GM23338 (cell line): ENCODE measurements around the gene XPR1. TPM values are rescaled to one million over a fixed set of nuclear protein-coding genes. Genes with fewer than 3 reads are reported as not detected.

Experiments
- ATAC-seq: fragments of 200-7000 bp; cut with Tn5 transposase; 3 replicates; pipeline ENCODE4 v1.9.1; 2020
- DNase-seq: peaks from one replicate; pipeline ENCODE4 v3.0.0-alpha.2; 2015; ENCODE audit warnings: low spot score
- H2AFZ ChIP-seq: fragments of 200-600 bp; sonication (generic); 2 replicates; pipeline ENCODE4 v1.8.0; 2016; ENCODE audit warnings: antibody characterized with exemption, mild to moderate bottlenecking, moderate library complexity
- H3F3A ChIP-seq: fragments of 200-600 bp; sonication (generic); replicated peaks from 2 replicates; pipeline ENCODE4 v1.8.0; 2017; ENCODE audit warnings: antibody characterized with exemption, mixed run types, low read depth
- H3K27ac ChIP-seq: fragments of 200-600 bp; sonication (generic); 2 replicates; pipeline ENCODE4 v1.6.1; 2016; ENCODE audit warnings: low read depth
- H3K27me3 ChIP-seq: fragments of 200-600 bp; sonication (generic); 2 replicates; pipeline ENCODE4 v1.8.0; 2016; ENCODE audit warnings: mild to moderate bottlenecking, mixed run types, moderate library complexity; ENCODE audit not compliant: insufficient read depth
- H3K36me3 ChIP-seq: fragments of 200-600 bp; sonication (generic); 2 replicates; pipeline ENCODE4 v1.8.0; 2016; ENCODE audit warnings: mild to moderate bottlenecking; ENCODE audit not compliant: insufficient read depth
- H3K4me1 ChIP-seq: fragments of 200-600 bp; sonication (generic); 2 replicates; pipeline ENCODE4 v1.8.0; 2016; ENCODE audit warnings: mild to moderate bottlenecking, moderate library complexity; ENCODE audit not compliant: insufficient read depth
- H3K4me2 ChIP-seq: fragments of 200-600 bp; sonication (generic); 2 replicates; pipeline ENCODE4 v1.7.1; 2017; ENCODE audit warnings: mixed run types
- H3K4me3 ChIP-seq: fragments of 200-600 bp; sonication (generic); 2 replicates; pipeline ENCODE4 v1.6.1; 2016; ENCODE audit warnings: mixed run types
- H3K79me2 ChIP-seq: fragments of 200-600 bp; sonication (generic); replicated peaks from 2 replicates; pipeline ENCODE4 v1.8.0; 2017; ENCODE audit warnings: mild to moderate bottlenecking; ENCODE audit not compliant: insufficient read depth
- H3K9me2 ChIP-seq: fragments of 200-600 bp; sonication (generic); 2 replicates; pipeline ENCODE4 v1.8.0; 2017; ENCODE audit not compliant: insufficient read depth
- H4K20me1 ChIP-seq: fragments of 200-600 bp; sonication (generic); replicated peaks from 2 replicates; pipeline ENCODE4 v1.8.0; 2017; ENCODE audit warnings: mild to moderate bottlenecking; ENCODE audit not compliant: insufficient read depth
- H3K27ac Mint-ChIP-seq: 2 replicates; pipeline ENCODE4 v1.8.0; 2020; ENCODE audit warnings: inconsistent platforms, mild to moderate bottlenecking, moderate library complexity, mixed read lengths
- H3K27me3 Mint-ChIP-seq: 3 replicates; pipeline ENCODE4 v1.8.0; 2022; ENCODE audit warnings: low read depth, mild to moderate bottlenecking, moderate library complexity, mixed read lengths, inconsistent platforms; ENCODE audit not compliant: insufficient read depth, poor library complexity
- H3K36me3 Mint-ChIP-seq: 3 replicates; pipeline ENCODE4 v1.8.0; 2021; ENCODE audit warnings: low read depth, mild to moderate bottlenecking, inconsistent platforms, moderate library complexity, mixed read lengths
- H3K4me1 Mint-ChIP-seq: 3 replicates; pipeline ENCODE4 v1.8.0; 2020; ENCODE audit warnings: mild to moderate bottlenecking, inconsistent platforms, mixed read lengths
- H3K4me3 Mint-ChIP-seq: 3 replicates; pipeline ENCODE4 v1.8.0; 2021; ENCODE audit warnings: moderate library complexity, mild to moderate bottlenecking, inconsistent platforms, mixed read lengths
- H3K9me3 Mint-ChIP-seq: 3 replicates; pipeline ENCODE4 v1.8.0; 2020; ENCODE audit warnings: moderate library complexity, mild to moderate bottlenecking, inconsistent platforms, mixed read lengths
- CREB1 ChIP-seq: fragments of 250-450 bp; sonication (Bioruptor Pico); IDR thresholded peaks from 2 replicates; pipeline ENCODE4 v1.5.0; 2020; ENCODE audit warnings: low read depth, mild to moderate bottlenecking, moderate library complexity
- CTCF ChIP-seq, 2 experiments: fragments of 200-600 bp in 1 of 2; sonication (generic) in 1 of 2; conservative IDR thresholded peaks; 2 replicates each; pipeline versions ENCODE4 v1.5.1 to v1.6.1; 2016 to 2017; ENCODE audit warnings: antibody characterized with exemption in 2 of 2, low read depth in 2 of 2, mild to moderate bottlenecking in 2 of 2, moderate library complexity in 1 of 2
- EZH2phosphoT487 ChIP-seq: fragments of 200-600 bp; sonication (generic); IDR thresholded peaks from one replicate; pipeline ENCODE4 v1.8.1; 2018; ENCODE audit warnings: antibody characterized with exemption; ENCODE audit not compliant: unreplicated experiment
- JUNB ChIP-seq: IDR thresholded peaks from one replicate; pipeline ENCODE4 v1.6.1; 2016; ENCODE audit warnings: antibody characterized with exemption; ENCODE audit not compliant: unreplicated experiment
- NANOG ChIP-seq: IDR thresholded peaks from 2 replicates; pipeline ENCODE4 v1.6.1; 2016; ENCODE audit warnings: antibody characterized with exemption, borderline replicate concordance
- POLR2AphosphoS5 ChIP-seq: IDR thresholded peaks from 2 replicates; pipeline ENCODE4 v1.6.1; 2016; ENCODE audit warnings: antibody characterized with exemption, low read depth
- REST ChIP-seq: IDR thresholded peaks from one replicate; pipeline ENCODE4 v1.6.1; 2018; ENCODE audit warnings: antibody characterized with exemption; ENCODE audit not compliant: unreplicated experiment
- STAT1 ChIP-seq: IDR thresholded peaks from one replicate; pipeline ENCODE4 v1.6.1; 2016; ENCODE audit warnings: antibody characterized with exemption; ENCODE audit not compliant: unreplicated experiment
- ZNF114 ChIP-seq: fragments of 250-450 bp; sonication (Bioruptor Pico); IDR thresholded peaks from 2 replicates; pipeline ENCODE4 v1.5.0; 2020; ENCODE audit warnings: mild to moderate bottlenecking, moderate library complexity
- ZNF331 ChIP-seq: fragments of 250-450 bp; sonication (Bioruptor Pico); IDR thresholded peaks from 2 replicates; pipeline ENCODE4 v1.5.0; 2020; ENCODE audit warnings: low read depth, mild to moderate bottlenecking, moderate library complexity
- polyA plus RNA-seq: library from polyadenylated mRNA; unstranded; fragments of >200 nt; fragmentation: Nextera tagmentation; extraction: Ambion mirVana; gene quantifications from 2 replicates; pipeline ENCODE4 v1.2.1, GENCODE V29; 2016
- total RNA-seq: library from RNA; depleted of rRNA; stranded (reverse); fragments of >200 nt; shearing (Covaris generic); gene quantifications from 2 replicates; pipeline ENCODE4 v1.2.3, GENCODE V29; 2014
- TF ChIP-seq, protein P1 (sequence below): IDR thresholded peaks from 2 replicates; pipeline ENCODE4 v1.6.1; 2016; ENCODE audit warnings: antibody characterized with exemption

XPR1 gene
- total and polyA plus RNA-seq, 2 experiments from 2014 or later, result 9.3 to 38.1 TPM

GRCh38 chr1:180742663-180743062 lies 110.8 kb downstream of the XPR1 start:
- H3K4me1 ChIP-seq, result peaks cover 11% of the 10 kb centered on the region
- no peak overlapping the region for H2AFZ ChIP-seq
- no peak for DNase-seq
- no peak for ATAC-seq
- H3K4me3 Mint-ChIP-seq, result no peak overlapping the region
- H3K9me2 ChIP-seq, result no peaks in the 10 kb centered on the region
- H4K20me1 ChIP-seq, result no peaks in the 10 kb centered on the region
- no peak overlapping the region for H3K27ac ChIP-seq
- no peaks in the 10 kb centered on the region for H3K9me3 Mint-ChIP-seq
- H3K79me2 ChIP-seq, result peaks cover 10% of the 10 kb centered on the region
- no peaks in the 10 kb centered on the region for H3K27me3 ChIP-seq
- H3K27me3 Mint-ChIP-seq, result no peaks in the 10 kb centered on the region
- H3K4me1 Mint-ChIP-seq, result peaks cover 6% of the 10 kb centered on the region; the same call in 1 of the 3 replicates
- TF ChIP-seq POLR2AphosphoS5, result no peak
- no peaks in the 10 kb centered on the region for H3F3A ChIP-seq
- H3K36me3 ChIP-seq, result no peaks in the 10 kb centered on the region
- H3K4me3 ChIP-seq, result no peak overlapping the region
- H3K4me2 ChIP-seq, result no peak overlapping the region
- no peak overlapping the region for H3K27ac Mint-ChIP-seq
- H3K36me3 Mint-ChIP-seq, result no peaks in the 10 kb centered on the region; the same call in 2 of the 3 replicates

GRCh38 chr1:180743868-180744267 lies 112.0 kb downstream of the XPR1 start:
- no peaks in the 10 kb centered on the region for H3K9me2 ChIP-seq
- no peaks in the 10 kb centered on the region for H3F3A ChIP-seq
- Mint-ChIP-seq H3K4me3 (no peak overlapping the region), H3K36me3 (no peaks in the 10 kb centered on the region; the same call in 2 of the 3 replicates), H3K27ac (no peak overlapping the region), H3K9me3 (no peaks in the 10 kb centered on the region), H3K27me3 (no peaks in the 10 kb centered on the region), H3K4me1 (peaks cover 6% of the 10 kb centered on the region; the same call in 1 of the 3 replicates)
- H3K36me3 ChIP-seq, result no peaks in the 10 kb centered on the region
- no peaks in the 10 kb centered on the region for H3K27me3 ChIP-seq
- H3K4me1 ChIP-seq, result peaks cover 11% of the 10 kb centered on the region
- ATAC-seq (no peak), DNase-seq (no peak)
- H3K27ac ChIP-seq, result no peak overlapping the region
- no peaks in the 10 kb centered on the region for H4K20me1 ChIP-seq
- peaks cover 10% of the 10 kb centered on the region for H3K79me2 ChIP-seq
- H2AFZ ChIP-seq, result no peak overlapping the region
- no peak overlapping the region for H3K4me3 ChIP-seq
- no peak overlapping the region for H3K4me2 ChIP-seq
- no peak for TF ChIP-seq NANOG
- TF ChIP-seq EZH2phosphoT487, result no peak
- no peak for TF ChIP-seq STAT1
- no peak for TF ChIP-seq CREB1 (CRISPR knock-in tag)
- no peak for TF ChIP-seq CTCF (conservative IDR thresholded peaks at IDR 0.05; ENCODE audit: low read depth in 2 of 2)
- no peak for TF ChIP-seq ZNF114
- no peak for TF ChIP-seq ZNF331 (CRISPR knock-in tag)
- TF ChIP-seq JUNB, result no peak
- no peak for TF ChIP-seq POLR2AphosphoS5
- TF ChIP-seq, protein P1, sequence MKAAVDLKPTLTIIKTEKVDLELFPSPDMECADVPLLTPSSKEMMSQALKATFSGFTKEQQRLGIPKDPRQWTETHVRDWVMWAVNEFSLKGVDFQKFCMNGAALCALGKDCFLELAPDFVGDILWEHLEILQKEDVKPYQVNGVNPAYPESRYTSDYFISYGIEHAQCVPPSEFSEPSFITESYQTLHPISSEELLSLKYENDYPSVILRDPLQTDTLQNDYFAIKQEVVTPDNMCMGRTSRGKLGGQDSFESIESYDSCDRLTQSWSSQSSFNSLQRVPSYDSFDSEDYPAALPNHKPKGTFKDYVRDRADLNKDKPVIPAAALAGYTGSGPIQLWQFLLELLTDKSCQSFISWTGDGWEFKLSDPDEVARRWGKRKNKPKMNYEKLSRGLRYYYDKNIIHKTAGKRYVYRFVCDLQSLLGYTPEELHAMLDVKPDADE, result no peak
- no peak for TF ChIP-seq REST
